H1 (cell line): ENCODE results near the gene SS18L1. TPM values are rescaled to one million over a fixed set of nuclear protein-coding genes. Genes with fewer than 3 reads are reported as not detected.

Experiments
- CTCF ChIA-PET: fragments of 300-600 bp; sonication (Branson Sonifier 250); formaldehyde crosslinking; loops from one replicate; lab custom pipeline; 2021; ENCODE audit not compliant: partially characterized antibody; lab: Charles Lee
- POLR2A ChIA-PET: fragments of 300-600 bp; sonication (Branson Sonifier 250); formaldehyde crosslinking; loops from one replicate; lab custom pipeline; 2021; ENCODE audit warnings: inconsistent platforms; ENCODE audit not compliant: partially characterized antibody; lab: Charles Lee
- DNase-seq, 2 experiments: peaks; one replicate each; pipeline versions ENCODE4 v3.0.0 to v3.0.0-alpha.2; 2010 to 2022; ENCODE audit warnings: low spot score in 2 of 2, low read depth in 1 of 2, mixed read lengths in 1 of 2
- FAIRE-seq: peaks from 2 replicates; lab custom pipeline; 2011; peaks lifted over from hg19 to GRCh38; lab: Jason Lieb, UNC
- H2AFZ ChIP-seq: 2 replicates; pipeline ENCODE4 v1.8.1; 2012; ENCODE audit warnings: low read length, inconsistent platforms
- H2AK5ac ChIP-seq: 2 replicates; pipeline ENCODE4 v1.6.1; 2013; ENCODE audit warnings: low read depth, low read length
- H2BK120ac ChIP-seq: replicated peaks from 2 replicates; pipeline ENCODE3; 2013; ENCODE audit warnings: low read depth, low read length, inconsistent platforms
- H2BK12ac ChIP-seq: 2 replicates; pipeline ENCODE4 v1.6.1; 2013; ENCODE audit warnings: low read depth, low read length
- H2BK15ac ChIP-seq: 2 replicates; pipeline ENCODE4 v1.6.1; 2013; ENCODE audit warnings: low read length
- H2BK20ac ChIP-seq: 2 replicates; pipeline ENCODE4 v1.6.1; 2013; ENCODE audit warnings: low read length
- H2BK5ac ChIP-seq: 2 replicates; pipeline ENCODE4 v1.6.1; 2013; ENCODE audit warnings: low read depth, low read length
- H3K14ac ChIP-seq: 2 replicates; pipeline ENCODE4 v1.6.1; 2013; ENCODE audit warnings: inconsistent platforms; ENCODE audit not compliant: insufficient read length
- H3K18ac ChIP-seq: 2 replicates; pipeline ENCODE4 v1.6.1; 2013; ENCODE audit warnings: low read length; ENCODE audit errors: extremely low read depth
- H3K23ac ChIP-seq: 2 replicates; pipeline ENCODE4 v1.6.1; 2013; ENCODE audit warnings: inconsistent platforms; ENCODE audit not compliant: insufficient read length
- H3K23me2 ChIP-seq: 2 replicates; pipeline ENCODE4 v1.6.1; 2013; ENCODE audit warnings: low read depth, low read length
- H3K27ac ChIP-seq: 2 replicates; pipeline ENCODE4 v1.6.1; 2011; ENCODE audit warnings: low read depth, low read length, inconsistent platforms
- H3K27me3 ChIP-seq, 4 experiments: replicated peaks in 1 of 4; 1 replicate in 1 of 4; 2 replicates in 3 of 4; pipeline versions ENCODE4 v1.6.1 to v1.8.1; 2011 to 2013; ENCODE audit warnings: low read length in 3 of 4, mild to moderate bottlenecking in 3 of 4, inconsistent platforms in 2 of 4, mixed read lengths in 2 of 4, moderate library complexity in 1 of 4; ENCODE audit not compliant: control insufficient read depth in 3 of 4, insufficient read depth in 3 of 4; ENCODE audit errors: extremely low read depth in 1 of 4
- H3K36me3 ChIP-seq, 4 experiments: 2 replicates each; pipeline versions ENCODE4 v1.6.1 to v1.8.1; 2011 to 2013; ENCODE audit warnings: mild to moderate bottlenecking in 4 of 4, low read length in 3 of 4, moderate library complexity in 2 of 4, control low read depth in 1 of 4, inconsistent platforms in 1 of 4; ENCODE audit not compliant: insufficient read depth in 4 of 4, control insufficient read depth in 2 of 4
- H3K4ac ChIP-seq: replicated peaks from 2 replicates; pipeline ENCODE3; 2013; ENCODE audit warnings: low read length, low read depth, mixed read lengths, inconsistent platforms; ENCODE audit not compliant: insufficient read length
- H3K4me1 ChIP-seq, 4 experiments: replicated peaks in 1 of 4; 1 replicate in 1 of 4; 2 replicates in 3 of 4; pipeline versions ENCODE4 v1.6.1 to v1.8.1; 2011 to 2013; ENCODE audit warnings: low read length in 3 of 4, inconsistent platforms in 2 of 4, mixed read lengths in 1 of 4; ENCODE audit not compliant: insufficient read depth in 4 of 4, control insufficient read depth in 3 of 4
- H3K4me2 ChIP-seq, 2 experiments: 2 replicates each; pipeline versions ENCODE4 v1.6.1 to v1.8.1; 2011 to 2013; ENCODE audit warnings: low read depth in 2 of 2, low read length in 2 of 2, control low read depth in 1 of 2, inconsistent platforms in 1 of 2, mild to moderate bottlenecking in 1 of 2; ENCODE audit not compliant: insufficient read depth in 1 of 2
- H3K4me3 ChIP-seq, 4 experiments: fragments of 200-600, 300-600 bp in 1 of 4; sonication (generic), shearing (Covaris generic), sonication (Bioruptor Twin) in 1 of 4; 2 replicates each; pipeline versions ENCODE4 v1.5.1 to v1.8.1; 2011 to 2016; ENCODE audit warnings: low read length in 4 of 4, low read depth in 3 of 4, control low read depth in 2 of 4, inconsistent platforms in 2 of 4, mild to moderate bottlenecking in 2 of 4, mixed read lengths in 1 of 4, moderate library complexity in 1 of 4; ENCODE audit not compliant: insufficient read depth in 2 of 4; ENCODE audit errors: extremely low read depth in 1 of 4
- H3K56ac ChIP-seq: replicated peaks from 2 replicates; pipeline ENCODE3; 2013; ENCODE audit warnings: low read depth, mild to moderate bottlenecking, mixed read lengths, low read length, inconsistent platforms; ENCODE audit not compliant: insufficient read length
- H3K79me1 ChIP-seq: 2 replicates; pipeline ENCODE4 v1.6.1; 2013; ENCODE audit warnings: low read depth, low read length, control low read depth
- H3K79me2 ChIP-seq, 2 experiments: 2 replicates each; pipeline versions ENCODE4 v1.6.1 to v1.8.1; 2012 to 2013; ENCODE audit warnings: low read length in 2 of 2, mild to moderate bottlenecking in 2 of 2, inconsistent platforms in 1 of 2; ENCODE audit not compliant: insufficient read depth in 2 of 2, control insufficient read depth in 1 of 2
- H3K9ac ChIP-seq, 4 experiments: replicated peaks in 1 of 4; 1 replicate in 1 of 4; 2 replicates in 3 of 4; pipeline versions ENCODE4 v1.6.1 to v1.8.1; 2011 to 2013; ENCODE audit warnings: low read depth in 3 of 4, low read length in 3 of 4, control low read depth in 2 of 4, mild to moderate bottlenecking in 2 of 4, moderate library complexity in 2 of 4, inconsistent platforms in 1 of 4; ENCODE audit errors: extremely low read depth in 1 of 4
- H3K9me3 ChIP-seq, 2 experiments: 2 replicates each; pipeline versions ENCODE4 v1.6.1 to v1.8.1; 2012 to 2013; ENCODE audit warnings: mild to moderate bottlenecking in 2 of 2, moderate library complexity in 2 of 2, control low read depth in 1 of 2, inconsistent platforms in 1 of 2, low read depth in 1 of 2, low read length in 1 of 2, mixed read lengths in 1 of 2; ENCODE audit not compliant: insufficient read depth in 2 of 2
- H4K20me1 ChIP-seq, 2 experiments: replicated peaks in 1 of 2; 2 replicates each; pipeline versions ENCODE3 to v1.8.1; 2011 to 2013; ENCODE audit warnings: inconsistent platforms in 2 of 2, low read length in 2 of 2, mild to moderate bottlenecking in 1 of 2; ENCODE audit not compliant: insufficient read depth in 2 of 2, control insufficient read depth in 1 of 2
- H4K5ac ChIP-seq: 2 replicates; pipeline ENCODE4 v1.6.1; 2013; ENCODE audit warnings: low read length, low read depth, mixed read lengths, inconsistent platforms; ENCODE audit not compliant: insufficient read length
- H4K8ac ChIP-seq: 2 replicates; pipeline ENCODE4 v1.8.0; 2013; ENCODE audit warnings: mild to moderate bottlenecking, moderate library complexity, low read length, inconsistent platforms; ENCODE audit not compliant: insufficient read depth; ENCODE audit errors: extremely low read depth
- H4K91ac ChIP-seq: replicated peaks from 2 replicates; pipeline ENCODE3; 2013; ENCODE audit warnings: low read length, mixed read lengths, inconsistent platforms; ENCODE audit not compliant: insufficient read length
- BRCA1 ChIP-seq: IDR thresholded peaks from 2 replicates; pipeline ENCODE4 v1.6.1; 2012; ENCODE audit warnings: low read depth, low read length, improper control_type of control experiment
- KDM5A ChIP-seq: fragments of 200-600 bp; IDR thresholded peaks from 2 replicates; pipeline ENCODE4 v1.7.1; 2012; ENCODE audit warnings: mild to moderate bottlenecking, low read length, inconsistent platforms, mixed read lengths
- SP1 ChIP-seq: IDR thresholded peaks from 2 replicates; pipeline ENCODE4 v1.6.1; 2011; ENCODE audit warnings: low read depth, low read length
- TAF1 ChIP-seq: IDR thresholded peaks from 2 replicates; pipeline ENCODE4 v1.6.1; 2011; ENCODE audit warnings: mild to moderate bottlenecking, low read depth, low read length
- WGBS, 2 experiments: shearing (Covaris generic) in 1 of 2; methylation state at CpG; one replicate each; pipeline versions ENCODE4 v1.1.6 to v1.1.7; 2013 to 2015; ENCODE audit warnings: low lambda C conversion rate in 2 of 2, mixed read lengths in 2 of 2, inconsistent platforms in 1 of 2, low coverage in 1 of 2, missing lambda C conversion rate in 1 of 2; ENCODE audit not compliant: insufficient replicate concordance in 2 of 2, insufficient coverage in 1 of 2, insufficient read length in 1 of 2; ENCODE audit errors: extremely low coverage in 1 of 2, missing lambda C conversion rate in 1 of 2; 5-methylcytosine and 5-hydroxymethylcytosine counted together
- polyA plus RNA-seq, 7 experiments: library from polyadenylated mRNA; depleted of rRNA in 3 of 7; stranded (reverse) in 5 of 7; unstranded in 2 of 7; fragments of >200 nt in 5 of 7; fragments of 200-250 nt in 2 of 7; gene quantifications; 1 replicate in 5 of 7; 2 replicates in 1 of 7; 4 replicates in 1 of 7; pipeline versions ENCODE4 v1.2.1 to v1.2.3, GENCODE V29; 2011 to 2013; ENCODE audit warnings: missing spikeins in 2 of 7, mixed read lengths in 2 of 7
- total RNA-seq: library from RNA; stranded (reverse); fragmentation: NEBNext Ultra II Directional; extraction: Animal tissue kit (Norgen Biotek cat#: 25700); gene quantifications from 2 replicates; pipeline ENCODE4 v1.2.1, GENCODE V29; 2021
- TF ChIP-seq, protein P1 (sequence below), 3 experiments: IDR thresholded peaks; 1 replicate in 2 of 3; 2 replicates in 1 of 3; pipeline versions ENCODE4 v1.5.1 to v1.6.1; 2011; ENCODE audit warnings: low read length in 3 of 3, mild to moderate bottlenecking in 3 of 3, inconsistent platforms in 2 of 3, low read depth in 1 of 3, moderate library complexity in 1 of 3; ENCODE audit not compliant: insufficient read depth in 1 of 3; ENCODE audit errors: control extremely low read depth in 1 of 3

SS18L1 gene
- total and polyA plus RNA-seq, 2 of the 8 experiments (the other 6 are each of a cell fraction or from before 2014, with no cell fraction given), result 28.4 to 29.7 TPM

DNA sequence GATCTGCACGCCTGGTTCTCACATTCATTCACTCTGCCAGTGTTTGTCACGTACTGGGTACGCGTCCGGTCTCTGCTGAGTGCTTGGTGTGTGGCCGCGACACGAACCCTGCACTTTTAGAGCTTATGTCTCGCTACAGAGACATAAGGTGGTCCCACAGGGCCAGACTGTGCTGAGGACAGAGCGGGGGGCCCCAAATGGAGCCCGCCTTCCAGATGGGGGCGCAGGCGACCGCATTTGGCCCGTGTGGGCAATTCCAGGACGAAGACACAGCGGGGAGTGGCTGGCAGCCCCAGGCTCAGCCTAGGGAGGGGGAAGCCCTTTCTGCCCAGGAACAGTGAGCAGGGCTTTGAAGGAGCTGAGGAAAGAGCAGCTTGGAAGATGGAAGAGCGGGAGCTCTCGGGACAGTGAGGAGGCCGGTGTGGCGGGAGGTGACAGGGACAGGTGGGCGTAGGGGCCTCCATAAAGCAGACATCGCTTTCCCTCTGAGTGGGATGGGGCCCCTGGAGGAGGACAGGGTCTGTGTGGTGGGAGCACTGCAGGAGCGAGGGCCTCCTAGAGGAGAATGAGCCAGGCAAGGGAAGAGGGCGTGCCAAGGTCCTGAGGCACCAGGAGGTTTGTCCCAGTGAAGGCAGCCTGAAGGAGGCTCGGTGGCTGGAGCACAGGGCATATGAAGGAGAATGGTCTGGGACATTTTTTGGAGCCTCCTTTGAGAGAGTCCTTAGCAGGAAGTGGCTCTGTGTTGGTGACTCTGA is 31.5 kb downstream of the SS18L1 start:
- no peak overlapping the region for H2BK120ac ChIP-seq
- no peaks in the 10 kb centered on the region for H3K27me3 ChIP-seq
- H2BK20ac ChIP-seq, result no peak overlapping the region
- H2AFZ ChIP-seq, result no peak overlapping the region
- no peaks in the 10 kb centered on the region for H3K23me2 ChIP-seq
- no peak overlapping the region for H2BK12ac ChIP-seq
- H3K18ac ChIP-seq, result no peak overlapping the region
- no peaks in the 10 kb centered on the region for H3K9me3 ChIP-seq
- no peak overlapping the region for H4K91ac ChIP-seq
- ChIA-PET CTCF (interaction anchor here (0.6 to 1.2 kb wide), 5 partner anchors 10 to 754 kb away, joined by 3 to 4 read pairs (median 4); no protein-coding TSS in a partner anchor), POLR2A (interaction anchor here (0.6 to 1.6 kb wide), 7 partner anchors 8 to 53 kb away, joined by 3 to 7 read pairs (median 3); partner anchors contain the start of gene MTG2)
- no peak overlapping the region for H3K23ac ChIP-seq
- no peak overlapping the region for H4K5ac ChIP-seq
- FAIRE-seq (no peak), DNase-seq (no peak)
- no peaks in the 10 kb centered on the region for H3K4me1 ChIP-seq
- H3K56ac ChIP-seq, result no peak overlapping the region
- no peak overlapping the region for H2BK5ac ChIP-seq
- no peak overlapping the region for H3K4ac ChIP-seq
- H3K36me3 ChIP-seq, result peaks cover 2 to 24% (median 14%) of the 10 kb centered on the region in 4 experiments; a peak in 6 of 8 replicates
- no peak overlapping the region for H3K4me3 ChIP-seq
- H4K8ac ChIP-seq, result no peak overlapping the region; the same call in 1 of the 2 replicates
- no peak overlapping the region for H3K4me2 ChIP-seq
- no peak for TF ChIP-seq BRCA1
- no peak for TF ChIP-seq SP1
- TF ChIP-seq, protein P1, sequence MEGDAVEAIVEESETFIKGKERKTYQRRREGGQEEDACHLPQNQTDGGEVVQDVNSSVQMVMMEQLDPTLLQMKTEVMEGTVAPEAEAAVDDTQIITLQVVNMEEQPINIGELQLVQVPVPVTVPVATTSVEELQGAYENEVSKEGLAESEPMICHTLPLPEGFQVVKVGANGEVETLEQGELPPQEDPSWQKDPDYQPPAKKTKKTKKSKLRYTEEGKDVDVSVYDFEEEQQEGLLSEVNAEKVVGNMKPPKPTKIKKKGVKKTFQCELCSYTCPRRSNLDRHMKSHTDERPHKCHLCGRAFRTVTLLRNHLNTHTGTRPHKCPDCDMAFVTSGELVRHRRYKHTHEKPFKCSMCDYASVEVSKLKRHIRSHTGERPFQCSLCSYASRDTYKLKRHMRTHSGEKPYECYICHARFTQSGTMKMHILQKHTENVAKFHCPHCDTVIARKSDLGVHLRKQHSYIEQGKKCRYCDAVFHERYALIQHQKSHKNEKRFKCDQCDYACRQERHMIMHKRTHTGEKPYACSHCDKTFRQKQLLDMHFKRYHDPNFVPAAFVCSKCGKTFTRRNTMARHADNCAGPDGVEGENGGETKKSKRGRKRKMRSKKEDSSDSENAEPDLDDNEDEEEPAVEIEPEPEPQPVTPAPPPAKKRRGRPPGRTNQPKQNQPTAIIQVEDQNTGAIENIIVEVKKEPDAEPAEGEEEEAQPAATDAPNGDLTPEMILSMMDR (IDR thresholded peaks at IDR 0.05; ENCODE audit: control extremely low read depth in 1 of 3, insufficient read depth in 1 of 3, low read depth in 1 of 3, low read length in 3 of 3), result peak in 1 of 3 experiments; percentile 0; a peak in 1 of 4 replicates
- no peak for TF ChIP-seq TAF1
- TF ChIP-seq KDM5A, result no peak
- H3K27ac ChIP-seq, result no peak overlapping the region
- no peak overlapping the region for H3K9ac ChIP-seq
- peaks cover 0 to 4% of the 10 kb centered on the region in 2 experiments for H4K20me1 ChIP-seq
- H3K79me1 ChIP-seq, result no peaks in the 10 kb centered on the region
- WGBS, 2 experiments, result 90% methylated on average over 26 of the region's 26 CpGs; no CpG with 5 or more reads in 1 of the 2 experiments
- no peak overlapping the region for H2AK5ac ChIP-seq
- no peaks in the 10 kb centered on the region for H3K79me2 ChIP-seq
- H3K14ac ChIP-seq, result no peak overlapping the region
- no peak overlapping the region for H2BK15ac ChIP-seq
